HG02981 (cell line): Measurements from ENCODE around the gene BCAR1.
"Not testable (repeated sequence)": the region's sequence is repeated elsewhere in the genome, so short reads cannot be mapped to it uniquely, and the experiment has no call there.

ENCODE experiments used
- ATAC-seq: cut with Tn5 transposase; IDR thresholded peaks from one replicate; pipeline ENCODE4 v1.9.1; 2021; ENCODE audit warnings: mild to moderate bottlenecking, moderate library complexity; ENCODE audit not compliant: unreplicated experiment

The BCAR1 gene

DNA sequence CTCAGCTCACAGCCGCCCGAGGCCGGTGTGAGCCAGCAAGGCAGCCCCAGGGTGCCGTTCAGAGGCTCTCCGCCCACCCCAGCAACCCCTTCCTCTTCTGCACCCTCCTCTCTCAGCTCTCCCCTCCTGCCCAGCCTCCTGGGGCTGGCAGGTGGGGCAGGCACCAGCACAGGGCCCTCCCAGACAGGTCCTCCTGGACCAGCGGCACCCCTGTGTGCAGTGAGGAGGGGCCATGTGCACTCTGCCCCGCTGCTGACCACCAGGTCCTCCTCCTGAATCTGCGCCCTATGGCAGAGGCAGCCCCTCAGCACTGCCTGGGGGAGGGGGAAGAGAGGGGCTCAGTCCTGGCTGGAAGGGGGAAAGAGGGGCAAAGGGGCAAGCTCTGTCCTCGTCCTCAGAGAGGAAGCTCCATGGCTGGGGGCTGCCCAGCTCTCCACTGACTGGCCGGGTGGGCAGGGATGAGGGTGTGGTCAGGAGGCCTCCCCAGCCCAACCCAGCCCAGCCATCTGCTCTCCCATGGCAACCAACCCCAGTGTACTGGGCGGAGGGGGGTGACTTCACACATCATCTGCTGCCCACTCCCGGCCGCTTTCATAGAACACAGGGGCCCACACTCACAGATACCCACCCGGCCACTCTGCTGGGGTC lies 5.4 kb upstream of the BCAR1 start:
- ATAC-seq: no peak

DNA sequence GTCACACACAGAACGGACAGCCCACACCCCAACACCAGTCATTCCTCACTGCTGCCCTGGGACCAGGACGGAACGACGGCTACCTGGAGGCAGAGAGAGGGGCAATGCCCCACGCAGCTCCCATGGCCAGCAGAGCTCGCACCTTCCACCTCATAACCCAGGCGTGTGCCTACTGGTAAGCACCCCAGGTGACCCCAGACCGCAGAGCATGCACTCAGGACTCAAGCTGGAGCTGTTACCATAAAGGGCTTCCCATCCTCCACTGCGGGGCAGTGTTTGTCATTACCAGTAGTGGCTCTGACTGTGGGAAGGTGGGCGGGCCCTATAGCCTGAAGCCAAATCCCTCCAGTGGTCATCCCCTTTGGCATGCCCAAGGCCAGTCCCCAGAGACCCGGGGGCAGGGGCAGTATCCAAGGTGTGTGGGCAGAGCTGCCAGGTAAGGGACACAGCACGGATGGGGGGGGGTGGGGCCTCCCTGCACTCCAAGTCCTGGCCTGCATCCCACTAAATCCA lies 4.7 kb upstream of the BCAR1 start:
- no peak for ATAC-seq

GRCh38 chr16:75254359-75254837 lies 3.0 kb upstream of the BCAR1 start:
- no peak for ATAC-seq

GRCh38 chr16:75252946-75253911 lies 1.8 kb upstream of the BCAR1 start:
- no peak for ATAC-seq

DNA sequence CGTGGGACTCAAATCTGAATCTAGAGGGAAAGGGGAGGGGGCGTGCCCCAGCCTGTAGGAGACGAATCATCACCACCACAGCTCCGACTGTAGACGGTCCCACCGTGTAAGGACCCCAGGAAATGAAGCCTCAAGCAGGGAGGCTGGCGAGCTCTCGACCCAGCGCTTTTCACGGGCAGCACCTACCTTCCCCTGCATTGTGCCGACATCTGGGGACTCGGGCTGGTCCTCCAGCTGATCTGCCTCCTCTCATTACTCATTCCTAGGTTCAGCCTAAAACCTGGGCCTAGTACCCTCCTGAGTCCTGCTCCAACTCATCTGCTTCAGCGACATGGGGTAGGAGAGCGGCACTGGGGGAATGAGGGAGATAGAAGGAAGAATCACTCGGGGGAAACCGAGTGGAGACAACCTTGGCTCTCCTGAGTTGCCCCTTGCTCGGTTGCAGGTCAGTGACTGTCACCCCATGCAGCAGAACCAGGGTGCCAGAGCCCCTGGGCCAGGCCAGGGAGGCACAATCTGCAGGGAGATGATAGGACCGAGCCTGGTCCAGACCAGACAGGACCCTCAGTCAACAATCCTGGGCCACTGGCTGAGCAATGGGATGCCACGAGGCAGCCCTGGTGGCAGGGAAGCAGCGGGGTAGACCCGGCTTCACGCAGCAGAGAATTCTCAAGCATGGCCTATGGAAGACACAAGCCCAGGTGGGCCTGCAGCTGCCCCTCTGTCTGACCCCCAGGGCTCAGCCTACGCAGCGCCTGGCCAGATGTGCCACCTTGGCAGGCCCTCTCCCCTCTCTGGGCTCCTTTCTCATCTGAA lies 833 bp upstream of the BCAR1 start:
- no peak for ATAC-seq

- ATAC-seq: peak; percentile 38
These were observed 580 bp downstream of the BCAR1 start for GRCh38 chr16:75250809-75251279.

DNA sequence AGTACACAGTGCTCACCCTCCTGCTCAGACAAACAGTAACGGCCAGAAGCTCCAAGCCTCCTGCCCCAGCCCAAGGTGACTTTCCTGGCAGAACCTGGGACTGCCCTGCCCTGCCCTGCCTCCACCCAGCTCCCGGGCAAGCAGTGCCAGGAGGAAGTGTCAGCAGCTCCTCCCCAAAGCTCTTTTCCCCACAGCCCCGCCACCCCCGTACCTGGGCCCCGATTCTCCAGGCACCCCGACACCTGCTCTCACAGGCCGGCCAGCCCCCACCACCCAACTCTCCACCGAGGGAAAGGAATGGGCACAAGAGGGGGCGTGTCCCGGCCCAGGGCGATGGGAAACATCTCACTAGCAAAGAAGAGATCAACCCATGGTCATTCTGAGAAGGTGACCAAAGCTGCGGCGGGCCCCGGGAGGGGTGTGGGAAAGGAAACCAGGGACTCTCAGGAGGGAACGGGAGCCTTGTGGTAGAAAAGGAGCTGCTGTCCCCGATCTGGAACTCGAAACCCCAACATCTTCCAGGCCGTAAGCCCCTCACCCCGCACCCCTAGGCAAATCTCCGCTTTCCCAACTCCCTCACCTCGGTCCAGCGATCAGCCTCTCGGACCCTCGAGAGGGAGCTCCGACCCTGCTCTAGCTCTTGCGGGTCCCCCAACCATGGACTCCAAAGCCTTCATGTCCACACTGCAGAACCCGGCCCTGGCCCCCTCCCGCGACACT lies 1.2 kb downstream of the BCAR1 start:
- no peak for ATAC-seq

DNA sequence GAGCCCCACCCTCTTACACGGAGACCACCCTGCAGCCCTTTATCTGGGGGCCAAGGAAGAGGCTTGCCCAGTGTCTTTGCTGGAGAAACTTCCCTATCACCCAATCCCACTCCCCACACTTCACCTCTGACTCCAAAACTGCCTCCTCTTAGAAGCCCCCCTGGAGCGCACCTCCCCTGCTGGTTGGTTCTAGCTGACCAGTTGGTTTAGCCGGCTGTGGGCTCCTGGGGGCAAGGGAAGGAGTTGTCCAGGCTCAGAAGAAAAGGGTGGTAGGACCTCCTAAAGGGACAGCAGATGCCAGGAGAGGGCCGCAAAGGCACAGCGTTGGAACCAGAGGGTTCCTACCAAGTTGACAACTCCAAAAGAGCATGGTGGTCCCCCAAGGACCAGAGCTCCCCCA lies 2.0 kb downstream of the BCAR1 start:
- no peak for ATAC-seq

- no peak for ATAC-seq
These were observed 2.7 kb downstream of the BCAR1 start for GRCh38 chr16:75248536-75249380.

DNA sequence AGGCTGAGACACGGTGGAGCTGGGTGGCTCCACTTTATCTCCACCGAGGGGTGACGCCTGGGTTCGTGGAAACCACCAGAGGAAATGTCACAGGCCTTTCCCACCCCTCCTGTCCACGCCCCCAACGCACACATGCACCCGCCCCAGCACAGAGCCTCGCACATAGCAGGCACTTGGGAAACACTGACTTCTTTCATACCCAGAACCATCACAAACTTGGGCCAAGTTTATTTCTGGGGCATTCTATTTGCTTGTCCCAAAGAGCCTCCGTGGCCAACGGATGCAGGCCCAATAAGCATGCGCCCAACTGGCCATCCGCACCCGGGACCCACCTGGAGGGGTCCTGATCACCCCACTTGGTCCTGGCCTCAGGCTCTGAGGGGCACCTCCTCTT lies 3.3 kb downstream of the BCAR1 start:
- no peak for ATAC-seq

DNA sequence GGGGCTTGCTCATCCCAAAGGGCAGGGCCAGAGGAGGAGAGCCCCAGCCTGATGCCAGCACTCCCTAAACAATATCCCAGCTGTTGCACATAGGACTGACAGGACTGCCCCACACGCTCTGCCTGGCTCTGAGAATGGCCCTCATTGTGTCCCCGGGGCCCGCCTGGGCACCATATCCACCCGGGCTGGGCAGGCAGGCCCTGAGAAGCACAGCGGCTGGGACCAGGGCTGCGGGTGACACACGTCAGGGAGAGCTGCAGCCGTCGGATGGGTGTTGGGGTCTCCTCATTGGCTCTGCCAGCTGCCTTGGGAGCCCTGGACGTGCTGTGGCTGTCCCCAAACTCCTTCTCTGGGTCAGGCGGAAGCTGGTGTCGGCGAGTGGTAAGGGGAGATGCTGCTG lies 4.2 kb downstream of the BCAR1 start:
- no peak for ATAC-seq

GRCh38 chr16:75246504-75247205 lies 4.8 kb downstream of the BCAR1 start:
- no peak for ATAC-seq

- ATAC-seq: no peak
These were observed 6.3 kb downstream of the BCAR1 start for GRCh38 chr16:75244844-75245758.

- no peak for ATAC-seq
These were observed 7.1 kb downstream of the BCAR1 start for GRCh38 chr16:75244225-75244809.

- ATAC-seq: no peak
These were observed 7.7 kb downstream of the BCAR1 start for GRCh38 chr16:75243667-75244224.

- not testable (repeated sequence) for ATAC-seq
These were observed 8.9 kb downstream of the BCAR1 start for GRCh38 chr16:75242436-75243078.
